OCI-LY1 (cell line): ENCODE data around the gene COL23A1.

Experiments used
- H2AFZ ChIP-seq: fragments of 200-600 bp; sonication (generic), shearing (Covaris generic); 2 replicates; pipeline ENCODE4 v1.6.0; 2014; ENCODE audit warnings: antibody characterized with exemption, mild to moderate bottlenecking, low read length
- H3F3A ChIP-seq: fragments of 200-600 bp; sonication (generic), shearing (Covaris generic); 2 replicates; pipeline ENCODE4 v1.6.0; 2014; ENCODE audit warnings: mild to moderate bottlenecking, antibody characterized with exemption, low read length, moderate library complexity; ENCODE audit not compliant: insufficient read depth
- H3K27ac ChIP-seq: fragments of 200-600 bp; sonication (generic); 2 replicates; pipeline ENCODE4 v1.5.1; 2014; ENCODE audit warnings: low read length, mixed run types, mild to moderate bottlenecking, low read depth; ENCODE audit not compliant: poor library complexity, severe bottlenecking
- H3K27me3 ChIP-seq: fragments of 200-600 bp; sonication (generic); 2 replicates; pipeline ENCODE4 v1.6.0; 2014; ENCODE audit warnings: antibody characterized with exemption, mild to moderate bottlenecking, low read length, moderate library complexity; ENCODE audit not compliant: insufficient read depth
- H3K36me3 ChIP-seq: fragments of 200-600 bp; sonication (generic); 2 replicates; pipeline ENCODE4 v1.6.1; 2014; ENCODE audit warnings: mild to moderate bottlenecking, antibody characterized with exemption, low read length, moderate library complexity, mixed read lengths; ENCODE audit not compliant: insufficient read depth
- H3K4me1 ChIP-seq: fragments of 200-600 bp; sonication (generic); 2 replicates; pipeline ENCODE4 v1.5.1; 2014; ENCODE audit warnings: mild to moderate bottlenecking, low read length, moderate library complexity; ENCODE audit not compliant: insufficient read depth, severe bottlenecking
- H3K4me2 ChIP-seq: fragments of 200-600 bp; sonication (generic), shearing (Covaris generic); 2 replicates; pipeline ENCODE4 v1.6.1; 2014; ENCODE audit warnings: low read length
- H3K4me3 ChIP-seq: fragments of 200-600 bp; sonication (generic); 2 replicates; pipeline ENCODE4 v1.5.1; 2014; ENCODE audit warnings: low read length, low read depth, mild to moderate bottlenecking, mixed read lengths; ENCODE audit not compliant: poor library complexity, severe bottlenecking
- H3K79me2 ChIP-seq: fragments of 200-600 bp; shearing (Covaris generic); 2 replicates; pipeline ENCODE4 v1.6.1; 2016; ENCODE audit warnings: mixed run types, low read length, mixed read lengths; ENCODE audit not compliant: insufficient read depth
- H3K9ac ChIP-seq: fragments of 200-600 bp; sonication (generic), shearing (Covaris generic); 2 replicates; pipeline ENCODE4 v1.6.1; 2014; ENCODE audit warnings: mild to moderate bottlenecking, low read length, mixed read lengths
- H3K9me2 ChIP-seq: fragments of 200-600 bp; sonication (generic), shearing (Covaris generic); 2 replicates; pipeline ENCODE4 v1.6.1; 2014; ENCODE audit warnings: low read depth, mild to moderate bottlenecking, low read length, mixed read lengths
- H3K9me3 ChIP-seq: fragments of 200-600 bp; shearing (Covaris generic); 2 replicates; pipeline ENCODE4 v1.6.1; 2014; ENCODE audit warnings: low read length, mixed read lengths
- H4K20me1 ChIP-seq: fragments of 200-600 bp; sonication (generic), shearing (Covaris generic); 2 replicates; pipeline ENCODE4 v1.6.0; 2016; ENCODE audit warnings: mild to moderate bottlenecking, low read length; ENCODE audit not compliant: insufficient read depth
- EZH2 ChIP-seq: fragments of 200-600 bp; sonication (generic), shearing (Covaris generic); IDR thresholded peaks from 2 replicates; pipeline ENCODE4 v1.8.0; 2017; ENCODE audit warnings: borderline replicate concordance, mixed run types, mild to moderate bottlenecking, antibody characterized with exemption, low read length, moderate library complexity, mixed read lengths
- TF ChIP-seq, protein P1 (sequence below): fragments of 200-600 bp; sonication (generic), shearing (Covaris generic); IDR thresholded peaks from 2 replicates; pipeline ENCODE4 v1.5.1; 2017; ENCODE audit warnings: mild to moderate bottlenecking, antibody characterized with exemption, low read length, moderate library complexity, mixed read lengths

The COL23A1 gene

DNA sequence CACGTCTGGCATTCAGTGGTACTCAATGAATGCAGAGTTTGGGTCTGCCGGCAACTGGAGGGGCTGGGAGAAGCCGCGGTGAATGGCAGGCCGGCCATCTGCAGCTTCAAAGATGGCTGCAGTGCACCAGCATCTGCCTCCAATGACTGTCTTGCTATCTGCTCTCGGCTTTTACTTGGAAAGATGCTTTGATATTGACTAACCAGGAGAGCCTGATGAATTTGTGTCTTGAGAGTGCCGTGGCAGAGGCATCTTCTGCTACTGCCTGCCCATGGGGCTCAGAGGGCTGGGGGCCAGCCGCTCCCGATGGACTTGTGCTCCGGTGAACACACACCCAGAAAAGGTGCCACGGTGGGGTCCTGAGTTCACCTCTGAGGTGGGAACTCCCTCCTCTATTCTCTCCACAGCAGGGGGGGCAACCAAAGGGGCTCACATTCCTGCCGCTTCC is 164.5 kb downstream of the COL23A1 start:
- Histone ChIP-seq H4K20me1 (no peaks in the 10 kb centered on the region), H3K9me3 (no peaks in the 10 kb centered on the region), H3K27me3 (no peaks in the 10 kb centered on the region), H3K4me3 (no peak overlapping the region), H3K27ac (no peak overlapping the region), H3K9ac (no peak overlapping the region), H3K79me2 (no peaks in the 10 kb centered on the region), H3K4me1 (no peaks in the 10 kb centered on the region), H3F3A (no peaks in the 10 kb centered on the region), H3K9me2 (no peaks in the 10 kb centered on the region), H2AFZ (no peak overlapping the region), H3K36me3 (no peaks in the 10 kb centered on the region), H3K4me2 (no peak overlapping the region)
- TF ChIP-seq, protein P1, sequence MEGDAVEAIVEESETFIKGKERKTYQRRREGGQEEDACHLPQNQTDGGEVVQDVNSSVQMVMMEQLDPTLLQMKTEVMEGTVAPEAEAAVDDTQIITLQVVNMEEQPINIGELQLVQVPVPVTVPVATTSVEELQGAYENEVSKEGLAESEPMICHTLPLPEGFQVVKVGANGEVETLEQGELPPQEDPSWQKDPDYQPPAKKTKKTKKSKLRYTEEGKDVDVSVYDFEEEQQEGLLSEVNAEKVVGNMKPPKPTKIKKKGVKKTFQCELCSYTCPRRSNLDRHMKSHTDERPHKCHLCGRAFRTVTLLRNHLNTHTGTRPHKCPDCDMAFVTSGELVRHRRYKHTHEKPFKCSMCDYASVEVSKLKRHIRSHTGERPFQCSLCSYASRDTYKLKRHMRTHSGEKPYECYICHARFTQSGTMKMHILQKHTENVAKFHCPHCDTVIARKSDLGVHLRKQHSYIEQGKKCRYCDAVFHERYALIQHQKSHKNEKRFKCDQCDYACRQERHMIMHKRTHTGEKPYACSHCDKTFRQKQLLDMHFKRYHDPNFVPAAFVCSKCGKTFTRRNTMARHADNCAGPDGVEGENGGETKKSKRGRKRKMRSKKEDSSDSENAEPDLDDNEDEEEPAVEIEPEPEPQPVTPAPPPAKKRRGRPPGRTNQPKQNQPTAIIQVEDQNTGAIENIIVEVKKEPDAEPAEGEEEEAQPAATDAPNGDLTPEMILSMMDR: no peak
- TF ChIP-seq EZH2: no peak

DNA sequence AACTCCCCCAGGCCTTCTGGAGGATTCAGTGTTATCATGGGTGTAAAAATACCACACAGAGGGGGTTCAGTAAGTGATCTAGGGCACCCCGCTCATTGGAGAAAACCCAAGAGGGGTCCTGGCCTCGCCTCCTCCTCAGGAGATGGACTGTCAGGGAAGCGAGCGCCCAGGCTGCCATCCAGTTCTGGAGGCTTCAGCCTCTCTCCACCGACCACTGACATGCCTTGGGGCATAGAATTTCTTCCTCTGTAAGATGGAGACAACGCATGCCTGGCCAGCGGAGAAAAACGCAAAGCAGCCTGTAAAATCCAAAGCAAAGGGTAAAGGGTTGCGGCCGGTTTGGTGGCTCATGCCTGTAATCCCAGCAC is 165.4 kb downstream of the COL23A1 start:
- no peak overlapping the region for H2AFZ ChIP-seq

DNA sequence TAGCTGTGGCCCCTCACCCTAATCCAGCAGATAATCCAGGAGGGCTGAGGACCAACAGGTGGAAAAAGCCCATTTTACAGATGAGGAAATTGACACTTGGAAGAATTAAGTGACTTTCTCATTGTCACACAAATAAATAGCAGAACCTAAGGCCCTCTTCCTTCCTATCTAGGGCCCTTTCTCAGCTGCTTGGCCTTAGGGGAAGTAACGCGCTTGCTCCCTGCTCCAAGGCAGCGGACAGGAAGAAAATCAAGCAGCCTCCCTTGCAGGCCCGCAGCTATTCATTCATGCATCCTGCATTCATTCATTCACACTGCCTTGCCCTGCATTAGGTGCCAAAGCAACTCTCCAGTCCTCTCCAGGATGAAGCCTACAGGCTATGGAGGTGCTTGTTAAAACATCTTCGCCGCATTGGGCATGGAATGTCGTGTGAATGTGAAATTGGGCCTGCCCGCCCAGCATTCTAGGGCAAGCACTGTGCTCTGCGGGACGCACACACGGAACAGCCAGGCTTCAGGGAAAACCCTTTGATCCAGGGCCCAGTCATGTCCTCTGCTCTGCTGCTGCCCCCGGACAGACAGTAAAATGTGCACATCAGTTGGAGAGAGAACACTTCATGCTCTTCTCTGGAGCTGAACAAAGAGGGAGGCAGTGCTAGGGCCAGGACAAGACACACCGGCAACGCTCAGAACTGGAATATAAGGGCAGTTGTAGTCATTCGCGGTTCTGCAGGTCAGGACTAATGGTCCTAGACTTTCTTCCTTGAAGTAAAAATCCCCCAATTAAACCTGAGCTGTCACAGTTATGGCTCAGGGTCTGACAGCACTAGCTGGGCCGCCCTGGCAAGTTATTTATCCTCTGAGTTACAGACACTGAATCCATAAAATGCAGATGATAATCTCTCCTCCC is 166.0 kb downstream of the COL23A1 start:
- no peak overlapping the region for H2AFZ ChIP-seq
- H3K9me2 ChIP-seq: no peaks in the 10 kb centered on the region
- no peak overlapping the region for H3K9ac ChIP-seq
- no peaks in the 10 kb centered on the region for H3F3A ChIP-seq
- H3K4me3 ChIP-seq: no peak overlapping the region
- no peaks in the 10 kb centered on the region for H3K36me3 ChIP-seq
- H3K79me2 ChIP-seq: no peaks in the 10 kb centered on the region
- H3K27me3 ChIP-seq: no peaks in the 10 kb centered on the region
- no peak overlapping the region for H3K27ac ChIP-seq
- no peak overlapping the region for H3K4me2 ChIP-seq
- H4K20me1 ChIP-seq: no peaks in the 10 kb centered on the region
- H3K4me1 ChIP-seq: no peaks in the 10 kb centered on the region
- H3K9me3 ChIP-seq: no peaks in the 10 kb centered on the region
- TF ChIP-seq, protein P1: no peak
- no peak for TF ChIP-seq EZH2

More for the DNA sequence above, 165.4 kb downstream of the COL23A1 start:
- Histone ChIP-seq H3K4me1 (no peaks in the 10 kb centered on the region), H3K9me2 (no peaks in the 10 kb centered on the region), H3K9ac (no peak overlapping the region), H3K36me3 (no peaks in the 10 kb centered on the region), H3K4me3 (no peak overlapping the region), H3F3A (no peaks in the 10 kb centered on the region), H4K20me1 (no peaks in the 10 kb centered on the region), H3K79me2 (no peaks in the 10 kb centered on the region), H3K27me3 (no peaks in the 10 kb centered on the region), H3K4me2 (no peak overlapping the region), H3K27ac (no peak overlapping the region), H3K9me3 (no peaks in the 10 kb centered on the region)
- TF ChIP-seq EZH2: no peak
- TF ChIP-seq, protein P1: no peak
